Heart right ventricle (tissue), 16 donors: ENCODE results near the gene LPAR1. TPM values are rescaled to one million over a fixed set of nuclear protein-coding genes. Genes with fewer than 3 reads are reported as not detected.

Experiments
- ATAC-seq, 8 donors: fragments of 200-7000 bp; cut with Tn5 transposase; one replicate each; pipeline ENCODE4 v1.9.1; 2020; ENCODE audit warnings: mild to moderate bottlenecking in 8 of 8, moderate library complexity in 8 of 8, moderate number of reproducible peaks in 1 of 8
- DNase-seq, 2 donors: peaks; one replicate each; pipeline ENCODE4 v3.0.0-alpha.2; 2020
- H3K27ac ChIP-seq, 10 donors: fragments of 200-600 bp; sonication (generic) in 2 of 10; one replicate each; pipeline versions ENCODE4 v1.5.0 to v1.8.0; 2020 to 2022; ENCODE audit warnings: mild to moderate bottlenecking in 3 of 10
- H3K27me3 ChIP-seq, 7 donors: fragments of 200-600 bp; one replicate each; pipeline ENCODE4 v1.8.0; 2021 to 2022; ENCODE audit warnings: mild to moderate bottlenecking in 2 of 7
- H3K36me3 ChIP-seq, 9 donors: fragments of 200-600 bp; sonication (generic) in 1 of 9; one replicate each; pipeline versions ENCODE4 v1.5.0 to v1.8.0; 2020 to 2022; ENCODE audit warnings: mild to moderate bottlenecking in 2 of 9
- H3K4me1 ChIP-seq, 9 donors: fragments of 200-600 bp; sonication (generic) in 1 of 9; one replicate each; pipeline versions ENCODE4 v1.5.0 to v1.8.0; 2020 to 2022; ENCODE audit warnings: mild to moderate bottlenecking in 4 of 9
- H3K4me3 ChIP-seq, 10 donors: fragments of 200-600 bp; sonication (generic) in 2 of 10; one replicate each; pipeline versions ENCODE4 v1.5.0 to v1.8.0; 2020 to 2022; ENCODE audit warnings: mild to moderate bottlenecking in 7 of 10, moderate library complexity in 2 of 10
- H3K9me3 ChIP-seq, 11 donors: fragments of 200-600 bp in 10 of 11; sonication (generic) in 2 of 11; one replicate each; pipeline versions ENCODE4 v1.5.0 to v1.8.0; 2013 to 2022; ENCODE audit warnings: mild to moderate bottlenecking in 2 of 11, control low read depth in 1 of 11, moderate library complexity in 1 of 11
- CTCF ChIP-seq, 9 donors: fragments of 200-600 bp; sonication (generic) in 2 of 9; IDR thresholded peaks; one replicate each; pipeline versions ENCODE4 v1.5.0 to v1.8.0; 2021 to 2022; ENCODE audit warnings: antibody characterized with exemption in 9 of 9, mild to moderate bottlenecking in 5 of 9, moderate library complexity in 1 of 9
- WGBS, 2 donors: extraction: QIAGEN DNeasy Blood & Tissue Kit; methylation state at CpG; one replicate each; pipeline ENCODE4 v1.1.7; 2013; ENCODE audit warnings: inconsistent platforms in 1 of 2; 5-methylcytosine and 5-hydroxymethylcytosine counted together
- intact Hi-C, 10 donors: fragments of 100-400 bp; cut with DNase I; formaldehyde crosslinking; loops; one replicate each; pipeline versions ENCODE4 v1.11.1 to v1.14.2; 2022
- polyA plus RNA-seq, 2 donors: library from polyadenylated mRNA; stranded (reverse); fragments of 200-250 nt; gene quantifications; one replicate each; pipeline ENCODE4 v1.2.3, GENCODE V29; 2013
- total RNA-seq, 10 donors: library from RNA; stranded (reverse); fragmentation: NEBNext Ultra II Directional in 3 of 10; extraction: Animal tissue kit (Norgen Biotek cat#: 25700) in 3 of 10; gene quantifications; one replicate each; pipeline versions ENCODE4 v1.2.1 to v1.2.4, GENCODE V29; 2021 to 2023
- donor health status: Arrhythmogenic right ventricular cardiomyopathy.
- donor health status: ischemic (EF 13 %, LVEDD 7.1; RV severe dilation, severe dysfunction).
- donor health status: healthy with polysubstance abuse.
- donor health status: DM: no; HTN: yes; CAD: no.
- donor health status: DM: no; HTN: no; CAD: no.
- donor health status: ischemic (EF 25% LVEDD 6.9; RV normal size, moderate dysfunction).
- donor health status: ischemic (EF 25% LVEDD 5.7; RV mildly dilated, moderate dysfunction).
- donor health status: healthy.
- donor health status: DM: yes; HTN: yes; CAD: no.
- donor health status: Ischemic cardiomyopathy.
- donor health status: ischemic (EF 35%, LVEDD 5.7; RV mildly dilated, moderate dysfunction).
- donor health status: nonischemic (EF 11% LVEDD 7.7; RV severe dilation, severe dysfunction).
- donor health status: DM: yes; HTN: yes; CAD: no.
- donor health status: PGD.
- donor health status: ischemic (EF 29% LVEDD 5.4; RV normal size, mild dysfunction).
- donor health status: nonischemic (EF 23%, LVEDD 6.1; RV moderate dilation, normal function).

The LPAR1 gene
- total and polyA plus RNA-seq, 12 donors = 4.0 to 16.6 (median 7.7) TPM

- intact Hi-C loops = no loop called here
- ATAC-seq (peak in 1 of 8 donors; percentile 34), DNase-seq (no peak)
- Histone ChIP-seq H3K4me3 (no peak overlapping the region), H3K4me1 (peaks cover 0 to 5% (median 0%) of the 10 kb centered on the region in 9 donors), H3K27ac (peak overlapping the region in 3 of 10 donors; percentile 0 to 6 (median 4)), H3K27me3 (no peaks in the 10 kb centered on the region), H3K36me3 (no peaks in the 10 kb centered on the region), H3K9me3 (no peaks in the 10 kb centered on the region)
- WGBS, 2 donors = 40 to 60% methylated on average over 3 of the region's 3 CpGs
- TF ChIP-seq CTCF (IDR thresholded peaks at IDR 0.05) = no peak
Measured at GRCh38 chr9:110847671-110848070, 190.6 kb downstream of the LPAR1 start.

- H3K27ac ChIP-seq = no peak overlapping the region
- intact Hi-C loops = no loop called here
- H3K27me3 ChIP-seq = no peaks in the 10 kb centered on the region
- ATAC-seq (no peak), DNase-seq (no peak)
- no peak for TF ChIP-seq CTCF (IDR thresholded peaks at IDR 0.05)
- WGBS, 2 donors = 85 to 91% methylated on average over 2 of the region's 2 CpGs
- H3K36me3 ChIP-seq = no peaks in the 10 kb centered on the region
- peaks cover 0 to 5% (median 0%) of the 10 kb centered on the region in 9 donors for H3K4me1 ChIP-seq
- H3K4me3 ChIP-seq = no peak overlapping the region
- peaks cover 0 to 2% (median 0%) of the 10 kb centered on the region in 11 donors for H3K9me3 ChIP-seq
Measured at GRCh38 chr9:110846215-110846614, 192.1 kb downstream of the LPAR1 start.

- 80 to 92% methylated on average over 1 of the region's 1 CpG for WGBS, 2 donors
- H3K36me3 ChIP-seq = no peaks in the 10 kb centered on the region
- no peaks in the 10 kb centered on the region for H3K27me3 ChIP-seq
- H3K9me3 ChIP-seq = peaks cover 0 to 4% (median 0%) of the 10 kb centered on the region in 11 donors
- no peak overlapping the region for H3K27ac ChIP-seq
- no peak for DNase-seq
- intact Hi-C loops = no loop called here
- peaks cover 0 to 5% (median 0%) of the 10 kb centered on the region in 9 donors for H3K4me1 ChIP-seq
- no peak for ATAC-seq
- H3K4me3 ChIP-seq = no peak overlapping the region
- no peak for TF ChIP-seq CTCF (IDR thresholded peaks at IDR 0.05)
Measured at GRCh38 chr9:110844121-110844520, 194.1 kb downstream of the LPAR1 start.

- Histone ChIP-seq H3K27me3 (no peaks in the 10 kb centered on the region), H3K36me3 (no peaks in the 10 kb centered on the region), H3K27ac (no peak overlapping the region), H3K4me3 (no peak overlapping the region), H3K4me1 (peaks cover 0 to 5% (median 0%) of the 10 kb centered on the region in 9 donors), H3K9me3 (peaks cover 0 to 4% (median 0%) of the 10 kb centered on the region in 11 donors)
- intact Hi-C loops = no loop called here
- WGBS, 2 donors = 40 to 60% methylated on average over 3 of the region's 3 CpGs
- ATAC-seq = no peak
- DNase-seq = no peak
- TF ChIP-seq CTCF (IDR thresholded peaks at IDR 0.05) = no peak
Measured at GRCh38 chr9:110842986-110843385, 195.3 kb downstream of the LPAR1 start.
